ENCODE results near the gene SMG6.

The SMG6 gene

DNA sequence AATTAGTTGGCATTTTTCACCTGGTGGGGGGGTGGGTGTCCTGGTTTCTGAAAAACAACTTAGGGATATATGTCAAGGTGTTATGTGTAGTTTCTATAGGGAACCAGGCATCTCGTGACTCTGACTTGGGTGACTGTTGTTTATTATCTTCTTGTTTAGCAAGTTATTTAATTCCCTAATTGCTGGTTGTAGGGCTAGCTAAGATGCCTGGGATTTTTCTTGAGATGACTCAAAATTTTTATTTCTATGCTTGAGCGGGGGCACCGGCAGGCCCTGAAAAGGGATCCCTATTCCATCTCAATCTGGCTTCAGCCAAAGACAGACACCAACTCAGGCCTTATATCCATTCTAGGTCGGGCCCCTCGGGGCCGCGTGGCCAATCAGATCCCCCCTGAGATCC, 270.4 kb downstream of the SMG6 start:
- TF ChIP-seq, protein P1, sequence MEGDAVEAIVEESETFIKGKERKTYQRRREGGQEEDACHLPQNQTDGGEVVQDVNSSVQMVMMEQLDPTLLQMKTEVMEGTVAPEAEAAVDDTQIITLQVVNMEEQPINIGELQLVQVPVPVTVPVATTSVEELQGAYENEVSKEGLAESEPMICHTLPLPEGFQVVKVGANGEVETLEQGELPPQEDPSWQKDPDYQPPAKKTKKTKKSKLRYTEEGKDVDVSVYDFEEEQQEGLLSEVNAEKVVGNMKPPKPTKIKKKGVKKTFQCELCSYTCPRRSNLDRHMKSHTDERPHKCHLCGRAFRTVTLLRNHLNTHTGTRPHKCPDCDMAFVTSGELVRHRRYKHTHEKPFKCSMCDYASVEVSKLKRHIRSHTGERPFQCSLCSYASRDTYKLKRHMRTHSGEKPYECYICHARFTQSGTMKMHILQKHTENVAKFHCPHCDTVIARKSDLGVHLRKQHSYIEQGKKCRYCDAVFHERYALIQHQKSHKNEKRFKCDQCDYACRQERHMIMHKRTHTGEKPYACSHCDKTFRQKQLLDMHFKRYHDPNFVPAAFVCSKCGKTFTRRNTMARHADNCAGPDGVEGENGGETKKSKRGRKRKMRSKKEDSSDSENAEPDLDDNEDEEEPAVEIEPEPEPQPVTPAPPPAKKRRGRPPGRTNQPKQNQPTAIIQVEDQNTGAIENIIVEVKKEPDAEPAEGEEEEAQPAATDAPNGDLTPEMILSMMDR (IDR thresholded peaks at IDR 0.05; ENCODE audit: insufficient read depth, low read length, poor library complexity, severe bottlenecking) = no peak
- DNase-seq (ENCODE audit: extremely low read depth, insufficient read length) = no peak
- H3K4me3 ChIP-seq (replicated peaks; ENCODE audit: low read depth, low read length) = no peak overlapping the region

DNA sequence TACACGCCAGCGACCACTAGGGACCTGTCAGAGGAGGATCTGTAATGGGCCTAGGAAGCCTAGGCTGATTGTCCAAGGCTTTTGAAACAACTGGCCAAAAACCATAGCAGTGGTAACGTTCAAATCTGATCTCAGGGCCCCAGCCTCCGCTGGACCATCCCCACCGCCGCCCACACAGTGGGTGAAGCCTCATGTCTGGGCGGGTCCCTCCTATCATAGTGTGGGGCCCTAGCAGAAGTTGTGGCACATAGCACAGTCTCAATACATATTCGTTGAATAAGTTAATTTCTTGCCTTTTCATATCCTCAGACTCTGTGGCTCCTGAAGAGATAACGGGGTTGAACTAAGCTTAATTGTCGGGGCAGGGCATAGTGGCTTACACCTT, 272.8 kb downstream of the SMG6 start:
- H3K27me3 ChIP-seq (replicated peaks; ENCODE audit: control insufficient read depth, insufficient read depth, low read length) = peaks cover 4% of the 10 kb centered on the region
- peak; percentile 78 for DNase-seq (ENCODE audit: extremely low read depth, insufficient read length)
- TF ChIP-seq, protein P1 (IDR thresholded peaks at IDR 0.05; ENCODE audit: insufficient read depth, low read length, poor library complexity, severe bottlenecking) = peak; percentile 71
- peaks cover 3% of the 10 kb centered on the region; the same call in 1 of the 2 replicates for H3K36me3 ChIP-seq (ENCODE audit: control insufficient read depth, insufficient read depth, low read length)
- H3K4me3 ChIP-seq (replicated peaks; ENCODE audit: low read depth, low read length) = peak overlapping the region; percentile 96

More for the DNA sequence above, 270.4 kb downstream of the SMG6 start:
- Histone ChIP-seq H3K27me3 (replicated peaks; ENCODE audit: control insufficient read depth, insufficient read depth, low read length) (peaks cover 2% of the 10 kb centered on the region; the same call in 1 of the 2 replicates), H3K36me3 (ENCODE audit: control insufficient read depth, insufficient read depth, low read length) (peaks cover 7% of the 10 kb centered on the region)

DNA sequence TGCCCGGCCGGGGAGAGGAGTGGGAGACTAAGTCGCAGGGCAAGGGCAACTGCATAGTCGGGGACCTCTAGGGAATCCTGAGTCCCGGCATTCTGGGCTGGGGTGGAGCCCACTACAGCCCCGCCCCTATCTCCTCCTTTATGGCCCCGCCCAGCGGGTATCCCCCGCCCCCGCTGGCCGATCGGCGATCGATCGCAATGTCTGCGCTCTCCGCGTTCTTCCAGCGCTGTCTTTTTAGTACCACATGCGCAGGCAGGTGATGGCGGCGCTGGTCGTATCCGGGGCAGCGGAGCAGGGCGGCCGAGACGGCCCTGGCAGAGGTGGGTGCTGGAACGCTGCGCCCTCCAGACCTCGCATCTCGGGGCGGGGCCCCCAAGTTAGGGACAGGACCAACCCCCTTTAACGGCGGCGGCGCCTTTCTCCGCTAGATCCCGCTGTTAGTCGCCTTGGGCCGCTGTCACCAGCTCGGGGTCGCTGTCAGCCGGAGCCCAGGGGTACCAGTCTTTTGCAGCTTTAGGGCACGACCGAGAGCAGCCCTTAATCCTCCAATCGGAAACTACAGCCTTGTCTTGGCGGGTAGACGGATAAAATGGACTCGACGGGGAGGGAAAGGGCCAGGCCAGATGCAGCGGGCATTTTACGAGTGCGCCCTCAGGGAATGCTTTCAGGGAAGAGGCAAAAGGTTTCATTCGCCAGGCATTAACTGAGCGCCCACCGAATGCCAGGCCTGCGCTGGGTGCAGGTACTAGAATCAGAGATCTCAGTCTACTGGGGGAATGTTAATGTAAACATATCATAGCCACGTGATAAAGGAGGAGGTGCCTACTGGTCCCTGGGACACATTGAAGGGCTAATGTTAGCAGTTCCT, 273.4 kb downstream of the SMG6 start, which contains the start of gene DPH1:
Gene DPH1, plus strand, starts transcription at position 243 of the 868 bp plus-strand sequence. Its CDS starts 17 bp downstream, at position 260.
- H3K27me3 ChIP-seq (replicated peaks; ENCODE audit: control insufficient read depth, insufficient read depth, low read length) = peaks cover 4% of the 10 kb centered on the region

DNA sequence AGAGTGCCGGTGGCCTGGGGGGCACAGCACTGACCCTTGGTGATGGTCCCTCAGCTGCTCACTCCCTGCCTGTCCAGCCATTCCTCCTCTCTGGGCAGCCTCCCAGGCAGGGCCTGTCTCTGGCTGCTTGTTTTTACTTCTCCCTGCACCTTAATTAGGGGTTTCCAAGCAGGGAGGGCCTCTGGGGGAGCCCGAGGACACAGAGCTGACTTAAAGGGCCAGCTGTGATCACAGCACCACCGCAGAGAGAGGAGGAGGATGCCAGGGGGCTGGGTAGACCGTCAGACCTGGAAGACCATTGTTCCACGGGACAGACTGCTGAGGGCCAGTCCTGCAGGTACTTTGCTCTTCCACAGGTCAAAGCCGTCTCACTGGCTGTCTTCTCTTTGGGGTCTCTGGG, 274.8 kb downstream of the SMG6 start:
- Histone ChIP-seq H3K27me3 (replicated peaks; ENCODE audit: control insufficient read depth, insufficient read depth, low read length) (peaks cover 4% of the 10 kb centered on the region), H3K4me3 (replicated peaks; ENCODE audit: low read depth, low read length) (no peak overlapping the region), H3K36me3 (ENCODE audit: control insufficient read depth, insufficient read depth, low read length) (no peaks in the 10 kb centered on the region)
- TF ChIP-seq, protein P1 (IDR thresholded peaks at IDR 0.05; ENCODE audit: insufficient read depth, low read length, poor library complexity, severe bottlenecking) = no peak
- no peak for DNase-seq (ENCODE audit: extremely low read depth, insufficient read length)

More for the DNA sequence above, 273.4 kb downstream of the SMG6 start, which contains the start of gene DPH1:
- DNase-seq (ENCODE audit: extremely low read depth, insufficient read length) = peak; percentile 84
- TF ChIP-seq, protein P1 (IDR thresholded peaks at IDR 0.05; ENCODE audit: insufficient read depth, low read length, poor library complexity, severe bottlenecking) = no peak
- Histone ChIP-seq H3K4me3 (replicated peaks; ENCODE audit: low read depth, low read length) (peak within 1 kb of the TSS; percentile 96), H3K36me3 (ENCODE audit: control insufficient read depth, insufficient read depth, low read length) (no peaks in the 10 kb centered on the region)

DNA sequence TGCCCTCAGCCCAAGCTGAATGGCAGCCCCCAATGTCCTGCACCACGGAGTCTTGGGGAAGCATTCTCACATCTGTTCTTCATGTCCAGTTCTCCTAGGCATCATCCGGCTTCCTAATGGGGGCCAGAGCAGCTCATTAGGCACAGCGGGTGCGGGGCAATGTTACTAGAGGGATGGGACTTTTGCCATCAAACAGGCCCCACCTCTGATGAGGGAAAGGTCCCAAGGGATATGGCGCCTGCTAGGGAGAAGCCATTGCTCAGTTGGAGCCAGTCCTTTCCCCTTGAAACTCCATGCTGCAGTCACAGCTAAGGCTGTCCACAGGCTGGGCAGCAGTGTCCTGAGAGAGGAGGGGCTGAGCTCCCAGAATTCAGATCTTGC, 275.4 kb downstream of the SMG6 start:
- Histone ChIP-seq H3K27me3 (replicated peaks; ENCODE audit: control insufficient read depth, insufficient read depth, low read length) (peaks cover 4% of the 10 kb centered on the region), H3K36me3 (ENCODE audit: control insufficient read depth, insufficient read depth, low read length) (no peaks in the 10 kb centered on the region), H3K4me3 (replicated peaks; ENCODE audit: low read depth, low read length) (no peak overlapping the region)
- TF ChIP-seq, protein P1 (IDR thresholded peaks at IDR 0.05; ENCODE audit: insufficient read depth, low read length, poor library complexity, severe bottlenecking) = no peak
- DNase-seq (ENCODE audit: extremely low read depth, insufficient read length) = no peak
